Left kidney (tissue), 2 donors: ENCODE measurements around the gene FCRL5. TPM values are rescaled to one million over a fixed set of nuclear protein-coding genes. Genes with fewer than 3 reads are reported as not detected.
"Not testable (repeated sequence)": the region's sequence is repeated elsewhere in the genome, so short reads cannot be mapped to it uniquely, and the experiment has no call there.

Experiments used
- DNase-seq: peaks from one replicate; pipeline ENCODE4 v3.0.0-alpha.2; 2013
- polyA plus RNA-seq: library from polyadenylated mRNA; unstranded; fragments of 120-200 nt; gene quantifications from one replicate; pipeline ENCODE4 v1.2.1, GENCODE V29; 2013; ENCODE audit not compliant: insufficient read length

Gene FCRL5
- polyA plus RNA-seq, 1 donor = 0.17 TPM

- DNase-seq = no peak
Observed at GRCh38 chr1:157487096-157487495, 65.2 kb downstream of the FCRL5 start.

DNA sequence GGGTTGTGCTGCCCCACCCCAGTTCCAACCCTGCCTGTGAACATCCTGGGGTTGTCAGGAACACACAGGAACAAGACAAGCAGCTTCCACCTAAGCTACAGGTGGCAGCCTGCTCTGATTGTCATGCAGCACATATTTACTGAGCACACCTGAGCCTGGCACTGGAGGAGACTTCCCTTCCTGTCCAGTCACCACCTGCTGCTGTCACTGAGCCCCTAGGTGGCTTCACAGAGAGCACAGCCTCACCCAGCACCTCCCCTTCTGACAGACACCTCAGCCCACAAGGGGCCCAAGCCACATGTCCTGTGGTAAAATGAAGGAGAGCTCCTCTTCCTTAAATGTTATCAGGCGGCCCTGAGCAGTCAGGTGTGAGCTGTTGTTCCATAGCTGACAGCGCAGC is 65.9 kb downstream of the FCRL5 start:
- DNase-seq = not testable (repeated sequence)

DNA sequence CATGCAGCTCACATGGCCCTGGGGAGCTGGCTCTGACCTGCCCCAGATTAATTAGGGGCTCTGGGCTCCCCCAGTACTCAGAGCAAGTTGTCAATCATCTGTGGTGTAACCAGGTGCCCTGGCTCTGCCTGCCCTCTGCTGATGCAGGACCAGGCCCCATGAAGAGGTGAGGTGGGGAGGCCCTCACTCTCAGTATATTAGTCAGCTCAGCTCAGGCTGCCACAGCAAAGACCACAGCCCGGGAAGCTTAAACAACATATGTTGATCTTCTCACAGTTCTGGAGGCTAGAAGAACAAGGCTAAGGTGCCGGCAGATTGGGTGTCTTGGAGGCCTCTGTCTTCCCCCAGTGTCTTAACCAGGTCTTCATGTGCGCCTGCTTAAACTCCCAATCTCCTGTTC is 66.5 kb downstream of the FCRL5 start:
- no peak for DNase-seq

DNA sequence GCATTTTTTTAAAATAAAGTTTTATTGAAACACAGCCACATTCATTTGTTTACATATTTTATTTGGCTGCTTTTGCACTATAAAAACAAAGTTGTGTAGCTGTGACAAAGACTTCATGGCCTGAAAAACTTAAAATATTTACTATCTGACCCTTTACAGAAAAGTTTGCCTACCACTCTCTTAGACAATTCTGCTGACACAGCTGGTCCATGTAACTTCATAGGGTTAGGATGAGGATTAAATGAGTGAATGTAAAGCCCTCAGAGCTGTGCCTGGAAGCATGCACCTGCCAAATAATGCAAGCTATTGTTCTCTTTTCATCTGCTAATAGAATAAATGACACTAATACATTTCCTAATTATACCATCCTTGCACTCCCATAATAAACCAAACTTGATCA is 67.7 kb downstream of the FCRL5 start:
- DNase-seq = no peak

DNA sequence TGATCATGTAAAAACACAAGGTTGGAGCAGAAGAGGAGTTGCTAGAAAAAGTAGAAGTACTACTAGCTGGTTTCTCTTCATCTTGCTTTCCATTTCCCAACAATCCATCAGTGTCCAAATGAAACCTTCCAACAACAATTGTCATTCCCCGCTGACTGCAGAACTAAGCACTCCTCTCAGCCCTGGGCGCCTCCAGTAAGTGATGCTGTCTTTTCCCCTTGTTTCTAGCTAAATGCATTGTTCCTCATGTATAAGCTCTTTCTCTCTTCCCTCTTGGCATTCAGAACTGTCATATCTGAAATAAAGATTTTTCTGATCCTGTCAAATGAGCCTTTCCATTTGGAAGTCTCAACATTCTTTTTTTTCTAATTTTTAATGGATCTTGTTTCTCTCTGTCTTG is 68.7 kb downstream of the FCRL5 start:
- no peak for DNase-seq

DNA sequence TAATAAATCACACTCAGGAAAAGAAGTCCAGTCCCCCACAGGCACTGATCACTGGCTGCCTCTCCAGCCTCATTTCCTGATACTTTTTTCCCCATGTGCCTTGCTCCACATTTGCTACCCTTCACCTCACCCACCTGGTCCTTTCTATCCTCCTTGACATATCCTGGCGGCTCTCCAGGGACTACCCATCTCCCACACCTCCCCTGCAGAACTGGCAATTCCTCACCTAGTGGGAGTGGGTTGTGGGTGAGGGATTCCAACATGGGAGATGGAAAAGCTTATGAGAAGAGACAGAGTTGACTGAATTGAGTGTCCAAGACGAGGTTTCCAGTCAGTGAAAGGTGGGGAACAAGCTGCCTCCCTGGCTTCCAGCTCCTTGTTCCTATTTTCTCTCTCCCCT is 69.6 kb downstream of the FCRL5 start:
- no peak for DNase-seq

GRCh38 chr1:157482174-157482573 is 70.1 kb downstream of the FCRL5 start:
- DNase-seq = no peak

DNA sequence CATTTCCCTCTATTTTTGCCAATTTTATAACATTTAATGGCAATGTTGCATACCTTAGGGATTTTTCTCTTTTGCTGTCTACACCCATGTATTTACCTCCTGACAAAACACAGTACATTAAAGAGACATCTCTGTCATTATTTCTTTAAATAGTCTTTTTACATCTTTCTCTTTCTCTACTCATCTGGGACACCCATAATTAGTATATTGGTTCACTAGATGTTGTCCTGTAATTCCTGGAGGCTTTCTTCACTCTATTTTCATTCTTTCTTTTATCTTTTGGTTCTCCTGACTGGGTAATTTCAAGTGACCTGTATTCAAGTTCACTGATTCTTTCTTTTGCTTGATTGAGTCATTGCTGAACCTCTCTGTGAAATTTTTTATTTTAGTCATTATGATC is 74.3 kb downstream of the FCRL5 start:
- DNase-seq = no peak

DNA sequence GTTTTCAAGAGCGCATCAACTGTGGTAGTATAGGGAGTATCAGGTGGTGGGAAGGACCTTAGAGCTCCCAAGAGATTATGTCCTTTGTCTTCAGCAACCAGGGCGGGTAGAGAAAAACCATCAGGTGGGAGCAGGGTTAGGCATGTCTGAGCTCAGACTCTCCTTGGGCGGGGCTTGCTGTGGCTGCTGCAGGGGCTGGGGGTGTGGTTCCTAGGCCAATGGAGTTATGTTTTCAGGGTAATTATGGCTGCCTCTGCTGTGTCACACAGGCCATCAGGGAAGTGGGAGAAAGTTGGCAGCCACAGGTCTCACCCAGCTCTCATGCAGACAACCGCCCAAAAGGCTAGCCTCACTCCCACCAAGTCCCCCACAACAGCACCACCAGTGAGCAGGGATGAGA is 74.9 kb downstream of the FCRL5 start:
- DNase-seq = no peak

DNA sequence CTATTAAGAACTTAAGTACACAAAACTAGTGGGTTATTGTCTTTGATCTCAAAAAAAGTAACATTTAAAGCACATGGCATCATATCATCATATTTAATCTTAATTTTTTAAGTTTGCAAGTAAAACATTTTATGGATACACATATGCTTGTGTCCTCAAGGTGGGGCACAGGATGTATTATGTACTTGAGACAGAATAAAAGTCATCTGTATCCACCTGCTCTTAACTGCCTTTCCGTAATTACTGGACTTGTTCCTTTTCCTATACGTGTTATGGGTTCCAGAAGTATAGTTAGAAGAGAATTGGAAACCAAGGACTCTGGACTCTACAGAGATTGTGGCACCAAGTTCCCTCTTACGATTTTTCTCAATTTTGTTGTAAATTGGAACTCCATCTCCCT is 79.4 kb downstream of the FCRL5 start:
- no peak for DNase-seq

GRCh38 chr1:157472056-157472701 is 80.1 kb downstream of the FCRL5 start:
- DNase-seq = no peak

- no peak for DNase-seq
Observed at GRCh38 chr1:157471531-157471930, 80.8 kb downstream of the FCRL5 start.

GRCh38 chr1:157469752-157470675 is 82.3 kb downstream of the FCRL5 start:
- DNase-seq = no peak

- no peak for DNase-seq
Observed at GRCh38 chr1:157469300-157469699, 83.0 kb downstream of the FCRL5 start.

GRCh38 chr1:157466011-157466410 is 86.3 kb downstream of the FCRL5 start:
- no peak for DNase-seq

Other genes with a start within 250 kb of the FCRL5 start
- gene FCRL4, start 45.6 kb upstream of the FCRL5 start, polyA plus RNA-seq = not detected
- gene FCRL3, start 148.3 kb upstream of the FCRL5 start, polyA plus RNA-seq = not detected
- 0.17 TPM for gene FCRL2, start 224.6 kb upstream of the FCRL5 start, polyA plus RNA-seq